Thymus (tissue), 11 donors: ENCODE measurements around the gene CAPNS1. TPM values are rescaled to one million over a fixed set of nuclear protein-coding genes. Genes with fewer than 3 reads are reported as not detected.
"Not testable (repeated sequence)": the region's sequence is repeated elsewhere in the genome, so short reads cannot be mapped to it uniquely, and the experiment has no call there.

Source experiments
- DNase-seq, 9 donors: peaks; one replicate each; pipeline ENCODE4 v3.0.0-alpha.2; 2013; ENCODE audit warnings: low spot score in 9 of 9, low read depth in 6 of 9, missing footprints in 1 of 9
- H3K27ac ChIP-seq, 2 donors: one replicate each; pipeline ENCODE4 v1.5.1; 2013; ENCODE audit warnings: control low read depth in 1 of 2, low read depth in 1 of 2, low read length in 1 of 2, mild to moderate bottlenecking in 1 of 2, moderate library complexity in 1 of 2
- H3K27me3 ChIP-seq, 2 donors: one replicate each; pipeline ENCODE4 v1.5.1; 2013; ENCODE audit warnings: low read length in 1 of 2; ENCODE audit not compliant: control insufficient read depth in 2 of 2, insufficient read depth in 1 of 2
- H3K36me3 ChIP-seq, 2 donors: one replicate each; pipeline ENCODE4 v1.5.1; 2013; ENCODE audit warnings: low read length in 1 of 2, mild to moderate bottlenecking in 1 of 2, moderate library complexity in 1 of 2; ENCODE audit not compliant: control insufficient read depth in 2 of 2, insufficient read depth in 2 of 2
- H3K4me1 ChIP-seq, 2 donors: one replicate each; pipeline ENCODE4 v1.5.1; 2013; ENCODE audit warnings: low read length in 2 of 2; ENCODE audit not compliant: control insufficient read depth in 2 of 2, insufficient read depth in 2 of 2
- H3K4me3 ChIP-seq, 2 donors: one replicate each; pipeline ENCODE4 v1.5.1; 2013; ENCODE audit warnings: low read length in 2 of 2, control low read depth in 1 of 2, mild to moderate bottlenecking in 1 of 2
- H3K9me3 ChIP-seq, 2 donors: one replicate each; pipeline ENCODE4 v1.5.1; 2013; ENCODE audit warnings: low read length in 1 of 2, mild to moderate bottlenecking in 1 of 2; ENCODE audit not compliant: control insufficient read depth in 2 of 2, insufficient read depth in 1 of 2
- WGBS: extraction: QIAGEN DNeasy Blood & Tissue Kit; methylation state at CpG from one replicate; pipeline ENCODE4 v1.1.7; 2013; 5-methylcytosine and 5-hydroxymethylcytosine counted together
- polyA plus RNA-seq: library from polyadenylated mRNA; stranded (reverse); fragments of 200-250 nt; gene quantifications from one replicate; pipeline ENCODE4 v1.2.3, GENCODE V29; 2013
- total RNA-seq: library from RNA; stranded (reverse); fragments of 120-200 nt; gene quantifications from one replicate; pipeline ENCODE4 v1.2.4, GENCODE V29; 2013
- donor health status: healthy.

Gene CAPNS1
- total and polyA plus RNA-seq, 2 donors = 254 to 380 TPM

GRCh38 chr19:36152352-36153091, 12.7 kb downstream of the CAPNS1 start, which contains the start of gene COX7A1:
TSS of gene COX7A1 (minus strand) at chr19:36152447. CDS start at chr19:36152407, 40 bp downstream.
- Histone ChIP-seq H3K27me3 (no peaks in the 10 kb centered on the region), H3K9me3 (no peaks in the 10 kb centered on the region), H3K4me1 (no peaks in the 10 kb centered on the region), H3K27ac (peak within 1 kb of the TSS; percentile 64 to 72), H3K36me3 (peaks cover 20 to 33% of the 10 kb centered on the region in 2 donors), H3K4me3 (peak within 1 kb of the TSS; percentile 25 to 30)
- DNase-seq = no peak
- 56% methylated on average over 40 of the region's 40 CpGs for WGBS

DNA sequence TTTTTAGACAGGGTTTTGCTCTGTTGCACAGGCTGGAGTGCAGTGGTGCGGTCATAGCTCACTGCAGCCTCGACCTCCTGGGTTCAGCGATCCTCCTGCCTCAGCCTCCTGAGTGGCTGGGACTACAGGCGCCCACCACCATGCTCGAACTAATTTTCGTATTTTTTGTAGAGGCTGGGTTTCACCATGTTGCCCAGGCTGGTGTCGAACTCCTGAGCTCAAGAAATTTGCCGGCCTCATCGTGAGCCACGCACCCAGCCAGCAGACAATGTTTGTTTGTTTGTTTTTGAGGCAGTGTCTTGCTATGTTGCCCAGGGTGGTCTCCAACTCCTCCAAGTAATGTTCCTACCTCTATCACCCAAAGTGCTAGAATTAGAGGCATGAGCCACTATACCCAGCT, 13.3 kb downstream of the CAPNS1 start:
- H3K4me1 ChIP-seq = no peaks in the 10 kb centered on the region
- H3K4me3 ChIP-seq = no peak overlapping the region
- H3K27me3 ChIP-seq = no peaks in the 10 kb centered on the region
- no peaks in the 10 kb centered on the region for H3K9me3 ChIP-seq
- peaks cover 18 to 28% of the 10 kb centered on the region in 2 donors for H3K36me3 ChIP-seq
- 98% methylated on average over 10 of the region's 10 CpGs for WGBS
- no peak for DNase-seq
- no peak overlapping the region for H3K27ac ChIP-seq

GRCh38 chr19:36160821-36161596, 21.1 kb downstream of the CAPNS1 start:
- Histone ChIP-seq H3K27ac (no peak overlapping the region), H3K9me3 (no peaks in the 10 kb centered on the region), H3K27me3 (no peaks in the 10 kb centered on the region), H3K4me3 (no peak overlapping the region), H3K4me1 (no peaks in the 10 kb centered on the region), H3K36me3 (no peaks in the 10 kb centered on the region)
- DNase-seq = no peak
- 96% methylated on average over 7 of the region's 7 CpGs for WGBS

GRCh38 chr19:36163813-36164212, 23.9 kb downstream of the CAPNS1 start:
- no peaks in the 10 kb centered on the region for H3K9me3 ChIP-seq
- no peak for DNase-seq
- 95% methylated on average over 12 of the region's 12 CpGs for WGBS
- no peaks in the 10 kb centered on the region for H3K27me3 ChIP-seq
- H3K27ac ChIP-seq = no peak overlapping the region
- no peak overlapping the region for H3K4me3 ChIP-seq
- H3K4me1 ChIP-seq = no peaks in the 10 kb centered on the region
- no peaks in the 10 kb centered on the region for H3K36me3 ChIP-seq

- Histone ChIP-seq H3K4me3 (no peak overlapping the region), H3K9me3 (no peaks in the 10 kb centered on the region), H3K27ac (no peak overlapping the region), H3K4me1 (no peaks in the 10 kb centered on the region), H3K36me3 (no peaks in the 10 kb centered on the region), H3K27me3 (no peaks in the 10 kb centered on the region)
- no peak for DNase-seq
- WGBS = 93% methylated on average over 9 of the region's 9 CpGs
Observed at GRCh38 chr19:36169084-36169760, 29.4 kb downstream of the CAPNS1 start.

DNA sequence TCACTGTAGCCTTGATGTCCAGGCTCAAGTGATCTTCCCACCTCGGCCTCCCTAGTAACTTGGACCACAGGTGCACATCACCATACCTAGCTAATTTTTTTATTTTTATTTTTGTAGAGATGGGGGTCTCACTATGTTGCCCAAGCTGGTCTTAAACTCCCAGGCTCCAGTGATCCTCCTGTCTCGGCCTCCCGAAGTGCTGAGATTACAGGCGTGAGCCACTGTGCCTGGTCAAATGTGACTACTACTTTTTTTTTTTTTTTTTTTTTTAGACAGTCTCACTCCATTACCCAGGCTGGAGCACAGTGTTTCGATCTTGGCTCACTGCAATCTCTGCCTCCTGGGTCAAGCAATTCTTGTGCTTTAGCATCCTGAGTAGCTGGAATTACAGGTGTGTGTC, 33.0 kb downstream of the CAPNS1 start:
- Histone ChIP-seq H3K9me3 (no peaks in the 10 kb centered on the region), H3K4me1 (no peaks in the 10 kb centered on the region), H3K27me3 (no peaks in the 10 kb centered on the region), H3K4me3 (no peak overlapping the region), H3K36me3 (no peaks in the 10 kb centered on the region), H3K27ac (no peak overlapping the region)
- no peak for DNase-seq
- WGBS = 95% methylated on average over 5 of the region's 5 CpGs

DNA sequence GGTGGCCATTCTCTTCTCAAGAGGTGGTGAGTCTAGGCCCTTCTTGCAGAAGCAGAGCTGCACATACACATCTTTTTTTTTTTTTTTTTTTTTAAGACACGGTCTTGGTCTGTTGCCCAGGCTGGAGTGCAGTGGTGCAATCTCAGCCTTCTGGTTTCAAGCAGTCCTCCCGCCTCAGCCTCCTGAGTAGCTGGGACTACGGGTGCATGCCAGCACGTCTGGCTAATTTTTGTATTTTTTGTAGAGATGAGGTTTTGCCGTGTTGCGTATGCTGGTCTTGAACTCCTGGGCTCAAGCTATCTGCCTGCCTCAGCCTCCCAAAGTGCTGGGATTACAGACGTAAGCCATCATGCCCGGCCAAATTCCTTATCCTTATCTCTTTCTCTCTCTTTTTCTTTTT, 34.0 kb downstream of the CAPNS1 start:
- not testable (repeated sequence) for DNase-seq, H3K27ac ChIP-seq, H3K9me3 ChIP-seq, H3K4me1 ChIP-seq, H3K4me3 ChIP-seq, H3K36me3 ChIP-seq, H3K27me3 ChIP-seq
- 96% methylated on average over 8 of the region's 8 CpGs for WGBS

DNA sequence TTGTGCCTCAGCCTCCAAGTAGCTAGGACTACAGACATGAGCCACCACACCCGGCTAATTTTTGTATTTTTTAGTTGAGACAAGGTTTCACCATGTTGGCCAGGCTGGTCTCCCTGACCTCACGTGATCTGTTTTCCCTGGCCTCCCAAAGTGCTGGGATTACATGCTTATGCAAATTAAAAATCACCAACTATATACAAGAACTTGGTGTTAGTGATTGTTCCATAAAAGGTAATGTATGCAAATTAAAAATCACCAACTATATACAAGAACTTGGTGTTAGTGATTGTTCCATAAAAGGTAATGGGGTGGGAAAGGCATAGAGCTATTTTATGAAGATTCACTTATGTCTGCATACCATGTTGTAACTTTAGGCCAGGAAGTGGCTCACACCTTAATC, 39.2 kb downstream of the CAPNS1 start:
- H3K4me1 ChIP-seq, H3K27me3 ChIP-seq, H3K4me3 ChIP-seq, H3K9me3 ChIP-seq, DNase-seq, H3K36me3 ChIP-seq, H3K27ac ChIP-seq: not testable (repeated sequence)
- 66% methylated on average over 2 of the region's 2 CpGs for WGBS
